HAP-1 (cell line): Measurements from ENCODE around the gene GOLGA3.
A peak's percentile ranks its signal among the peaks of the same experiment; 100 is the strongest.
"Not testable (repeated sequence)": the region's sequence is repeated elsewhere in the genome, so short reads cannot be mapped to it uniquely, and the experiment has no call there.

Source experiments
- DNase-seq, 2 experiments: peaks; one replicate each; pipeline ENCODE4 v3.0.0-alpha.2; 2016 to 2020; ENCODE audit warnings: low spot score in 2 of 2
- H3K27me3 ChIP-seq: fragments of 250-450 bp; sonication (Bioruptor Pico); 2 replicates; pipeline ENCODE4 v1.5.1; 2020; ENCODE audit warnings: low read depth, mild to moderate bottlenecking, moderate library complexity
- H3K36me3 ChIP-seq: fragments of 250-450 bp; sonication (Bioruptor Pico); replicated peaks from 2 replicates; pipeline ENCODE4 v1.5.1; 2020; ENCODE audit warnings: mild to moderate bottlenecking
- H3K4me1 ChIP-seq: fragments of 250-450 bp; sonication (Bioruptor Pico); 2 replicates; pipeline ENCODE4 v1.5.1; 2020; ENCODE audit warnings: mild to moderate bottlenecking
- H3K4me3 ChIP-seq: fragments of 250-450 bp; sonication (Bioruptor Pico); 2 replicates; pipeline ENCODE4 v1.5.1; 2020; ENCODE audit warnings: mild to moderate bottlenecking, moderate library complexity
- H3K9me3 ChIP-seq: fragments of 250-450 bp; sonication (Bioruptor Pico); 2 replicates; pipeline ENCODE4 v1.5.1; 2020; ENCODE audit warnings: mild to moderate bottlenecking, moderate library complexity
- in situ Hi-C: fragments of 300-500 bp; cut with MboI; formaldehyde crosslinking; loops from 3 replicates; pipeline ENCODE4 v1.14.3; 2020; ENCODE audit warnings: low sequenced_read_pairs, inconsistent platforms, mixed read lengths

GOLGA3 gene

DNA sequence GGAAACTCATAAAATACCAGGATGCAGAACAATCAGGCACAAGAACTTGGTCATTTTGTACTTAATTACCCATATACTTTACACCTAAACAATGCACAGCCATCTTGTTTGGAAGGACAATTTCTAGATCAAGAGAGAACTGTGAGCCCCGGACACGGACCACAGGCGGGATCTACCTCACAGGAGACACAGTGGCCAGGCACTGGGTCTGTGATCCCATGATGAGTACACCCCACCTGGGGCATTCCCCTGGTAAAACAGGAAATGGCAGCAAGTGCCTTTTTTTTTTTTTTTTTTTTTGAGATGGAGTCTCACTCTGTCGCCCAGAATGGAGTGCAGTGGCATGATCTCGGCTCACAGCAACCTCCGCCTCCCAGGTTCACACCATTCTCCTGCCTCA is 15.2 kb downstream of the GOLGA3 start:
- Histone ChIP-seq H3K9me3 (no peaks in the 10 kb centered on the region), H3K27me3 (no peaks in the 10 kb centered on the region), H3K36me3 (peaks cover 62% of the 10 kb centered on the region), H3K4me1 (no peaks in the 10 kb centered on the region), H3K4me3 (no peak overlapping the region)
- in situ Hi-C loops = no loop called here
- DNase-seq = no peak

DNA sequence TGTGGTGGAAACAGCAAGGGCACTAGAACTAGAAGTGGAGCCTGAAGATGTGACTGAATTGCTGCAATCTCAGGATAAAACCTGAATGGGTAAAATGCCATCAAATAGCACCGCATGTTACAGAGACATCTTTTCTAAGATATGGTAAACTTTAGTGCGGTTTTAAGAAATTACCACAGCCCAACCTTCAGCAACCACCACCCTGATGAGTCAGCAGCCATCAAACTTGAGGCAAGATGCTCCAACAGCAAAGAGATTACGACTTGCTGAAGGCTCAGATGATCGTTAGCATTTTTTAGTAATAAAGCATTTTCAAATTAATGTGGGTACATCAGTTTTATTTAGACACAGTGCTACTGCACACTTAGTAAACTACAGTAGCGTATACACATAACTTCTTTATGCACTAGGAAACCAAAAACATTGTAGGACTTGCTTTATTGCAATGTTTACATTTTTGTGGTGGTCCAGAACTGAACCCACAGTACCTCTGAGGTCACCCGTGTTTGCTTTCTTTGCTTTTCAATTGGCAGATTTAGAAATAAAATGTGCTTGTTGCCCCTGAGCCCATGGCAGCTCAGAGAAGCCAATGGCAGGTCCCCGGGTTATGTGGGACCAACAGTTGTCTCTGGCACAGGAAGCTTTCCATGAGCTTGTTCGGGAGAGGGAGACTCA is 15.9 kb downstream of the GOLGA3 start:
- Histone ChIP-seq H3K27me3 (no peaks in the 10 kb centered on the region), H3K36me3 (peaks cover 64% of the 10 kb centered on the region), H3K9me3 (no peaks in the 10 kb centered on the region), H3K4me1 (no peaks in the 10 kb centered on the region), H3K4me3 (no peak overlapping the region)
- in situ Hi-C loops = no loop called here
- no peak for DNase-seq

DNA sequence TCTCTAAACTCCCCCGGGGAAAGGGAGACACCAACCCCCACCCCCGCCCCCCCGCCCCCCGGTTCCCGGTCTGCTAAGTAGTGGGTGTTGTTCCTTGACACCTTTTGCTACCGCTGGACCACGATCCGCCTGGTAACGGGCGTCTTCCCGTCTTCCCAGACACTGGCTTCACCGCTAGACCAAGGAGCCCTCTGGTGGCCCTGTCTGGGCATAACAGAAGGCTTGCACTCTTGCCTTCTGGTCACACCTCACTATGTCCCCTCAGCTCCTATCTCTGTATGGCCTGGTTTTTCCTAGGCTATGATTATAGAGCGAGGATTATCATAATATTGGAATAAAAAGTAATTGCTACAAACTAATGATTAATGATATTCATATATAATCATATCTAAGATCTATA is 19.3 kb downstream of the GOLGA3 start:
- H3K36me3 ChIP-seq = peaks cover 60% of the 10 kb centered on the region
- H3K4me1 ChIP-seq, H3K27me3 ChIP-seq, H3K9me3 ChIP-seq, H3K4me3 ChIP-seq, in situ Hi-C loops: not testable (repeated sequence)
- DNase-seq = peak in 1 of 2 experiments; percentile 56

DNA sequence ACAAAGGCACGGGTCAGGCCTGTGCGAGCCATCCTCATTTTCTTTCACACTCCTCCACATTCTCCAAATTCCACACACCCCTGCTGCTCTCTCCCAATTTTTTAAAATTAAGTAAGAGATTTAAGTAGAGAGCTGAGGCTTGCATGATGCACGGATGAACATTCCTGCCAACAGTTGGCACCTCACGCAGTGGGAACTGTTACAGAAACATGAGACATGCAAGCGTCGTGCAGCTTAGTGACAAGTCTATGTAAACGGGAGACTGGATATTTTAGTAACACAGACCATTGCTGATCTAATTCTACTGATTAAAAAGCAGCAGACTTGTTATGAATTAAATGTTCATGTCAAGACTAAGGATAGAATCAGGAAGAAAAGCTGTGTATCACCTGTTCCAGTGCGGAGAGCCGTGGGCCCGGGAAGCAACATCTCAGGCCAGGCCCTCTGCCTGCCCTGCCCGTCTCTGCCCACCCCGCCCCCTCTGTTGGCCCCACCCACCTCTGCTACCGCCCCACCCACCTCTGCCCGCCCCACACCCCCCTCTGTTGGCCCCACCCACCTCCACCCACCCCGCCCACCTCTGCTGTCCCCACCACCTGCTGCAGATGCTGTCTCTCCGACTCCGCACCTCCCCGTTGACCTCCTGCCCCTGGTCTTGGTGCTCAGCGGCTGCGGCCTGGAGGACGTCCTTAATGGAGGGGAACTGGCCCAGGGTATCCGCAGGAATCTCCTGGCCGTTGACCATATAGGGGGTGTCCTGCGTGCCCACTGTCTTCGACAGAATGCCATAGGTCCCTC is 21.2 kb downstream of the GOLGA3 start:
- DNase-seq = peak in 1 of 2 experiments; percentile 40
- Histone ChIP-seq H3K9me3 (no peaks in the 10 kb centered on the region), H3K4me1 (no peaks in the 10 kb centered on the region), H3K27me3 (no peaks in the 10 kb centered on the region), H3K36me3 (peaks cover 66% of the 10 kb centered on the region), H3K4me3 (no peak overlapping the region)
- in situ Hi-C loops = no loop called here

DNA sequence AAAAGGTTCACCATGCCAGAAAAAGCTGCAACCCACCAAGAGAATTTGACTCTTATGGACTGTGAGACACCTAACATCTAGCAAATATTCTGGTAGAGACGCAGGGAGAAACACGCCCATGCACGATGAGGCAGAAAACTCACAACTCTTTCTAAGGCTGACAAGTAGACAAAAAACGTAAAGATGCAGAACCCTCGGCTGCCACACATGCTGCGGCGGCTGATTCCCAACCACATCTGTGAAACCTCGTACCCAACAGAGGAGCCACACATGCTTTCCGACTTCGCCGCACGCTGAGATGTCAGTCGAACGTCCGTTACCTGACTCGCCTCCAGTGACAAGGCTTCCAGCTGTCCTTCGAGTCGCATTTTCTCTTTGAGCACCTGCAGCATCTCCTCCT is 21.8 kb downstream of the GOLGA3 start:
- no peaks in the 10 kb centered on the region for H3K9me3 ChIP-seq

DNA sequence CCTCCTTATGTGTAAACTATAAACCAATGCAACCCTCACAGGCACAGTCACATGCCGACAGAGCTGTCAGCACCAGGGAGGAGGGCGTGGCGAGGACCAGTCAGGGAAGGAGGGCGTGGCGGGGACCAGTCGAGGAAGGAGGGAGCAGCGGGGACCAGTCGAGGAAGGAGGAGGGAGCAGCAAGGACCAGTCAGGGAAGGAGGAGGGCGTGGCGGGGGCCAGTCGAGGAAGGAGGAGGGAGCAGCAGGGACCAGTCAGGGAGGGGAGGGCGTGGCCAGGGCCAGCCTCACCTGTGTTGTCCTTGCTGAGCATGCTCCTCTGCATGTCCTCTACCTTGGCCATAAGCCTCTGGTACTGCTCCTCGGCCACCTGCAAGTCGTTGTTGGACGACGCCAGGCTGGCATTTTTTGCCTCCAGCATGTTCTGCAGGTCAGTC is 24.2 kb downstream of the GOLGA3 start:
- peaks cover 62% of the 10 kb centered on the region for H3K36me3 ChIP-seq
- no peak for DNase-seq

More for the DNA sequence above, 21.8 kb downstream of the GOLGA3 start:
- no peak for DNase-seq
- no peak overlapping the region for H3K4me3 ChIP-seq
- no peaks in the 10 kb centered on the region for H3K4me1 ChIP-seq
- in situ Hi-C loops = no loop called here
- peaks cover 63% of the 10 kb centered on the region for H3K36me3 ChIP-seq
- no peaks in the 10 kb centered on the region for H3K27me3 ChIP-seq

DNA sequence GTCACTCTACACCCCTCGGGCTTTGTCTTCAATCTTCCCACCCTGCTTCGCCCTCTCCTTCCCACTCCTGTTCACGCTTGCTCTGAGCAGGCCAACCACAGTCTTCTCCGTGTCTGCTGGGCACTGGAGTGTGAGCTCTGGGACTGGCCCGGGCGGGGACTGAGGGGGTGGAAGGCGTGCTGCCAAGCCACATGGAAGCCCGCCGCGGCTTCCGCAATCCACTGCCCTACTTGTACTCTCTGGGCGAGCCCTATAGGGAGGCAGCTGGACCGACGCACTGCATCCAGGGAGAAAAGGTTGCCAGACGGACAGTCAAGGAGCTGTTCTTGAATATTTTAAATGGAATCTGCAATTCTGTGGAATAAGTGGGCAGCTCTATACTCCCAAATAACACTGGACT is 24.8 kb downstream of the GOLGA3 start:
- Histone ChIP-seq H3K27me3 (no peaks in the 10 kb centered on the region), H3K9me3 (no peaks in the 10 kb centered on the region), H3K4me3 (no peak overlapping the region), H3K36me3 (peaks cover 67% of the 10 kb centered on the region), H3K4me1 (no peaks in the 10 kb centered on the region)
- no peak for DNase-seq
- in situ Hi-C loops = no loop called here

More for the DNA sequence above, 24.2 kb downstream of the GOLGA3 start:
- Histone ChIP-seq H3K4me1 (no peaks in the 10 kb centered on the region), H3K27me3 (no peaks in the 10 kb centered on the region), H3K4me3 (no peak overlapping the region), H3K9me3 (no peaks in the 10 kb centered on the region)
- in situ Hi-C loops = no loop called here

DNA sequence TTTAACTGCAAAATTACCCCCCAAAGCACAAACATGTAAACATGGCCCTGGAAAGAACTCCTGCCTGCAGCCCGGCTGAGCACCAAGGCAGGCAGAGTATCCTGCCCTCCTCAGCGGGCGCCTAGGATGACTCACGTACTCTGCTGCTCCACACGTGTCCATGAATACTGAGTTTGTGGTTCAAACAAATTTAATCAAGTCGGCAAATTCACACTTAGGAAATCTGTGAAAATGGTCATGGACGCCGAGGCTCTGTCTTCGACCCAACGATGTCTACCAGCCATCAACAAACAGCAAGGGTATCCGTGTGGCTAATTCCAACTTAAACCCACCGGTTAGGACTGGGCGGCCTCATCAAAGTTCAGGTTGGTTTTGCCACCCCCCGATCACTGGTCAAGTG is 25.5 kb downstream of the GOLGA3 start:
- peaks cover 65% of the 10 kb centered on the region for H3K36me3 ChIP-seq

DNA sequence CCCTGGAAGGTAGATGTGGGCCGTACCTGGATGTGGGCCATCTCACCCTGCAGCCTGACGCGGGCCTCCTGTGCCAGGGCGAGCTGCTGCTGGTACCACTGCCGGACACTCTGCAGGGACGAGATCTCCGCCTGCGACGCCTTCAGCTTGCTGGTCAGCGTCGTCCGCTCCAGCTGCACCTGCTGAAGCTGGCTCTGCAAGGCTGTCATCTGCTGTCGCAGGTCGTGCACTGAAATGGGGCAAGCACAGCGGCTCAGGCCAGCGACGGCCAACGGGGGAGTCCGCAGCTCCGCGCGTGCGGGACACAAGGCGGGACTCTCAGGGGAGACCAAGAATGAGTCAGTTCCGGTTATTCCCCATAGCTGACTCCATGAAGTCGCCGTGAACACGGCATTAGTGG is 26.9 kb downstream of the GOLGA3 start:
- H3K27me3 ChIP-seq = no peaks in the 10 kb centered on the region
- H3K4me3 ChIP-seq = no peak overlapping the region
- peaks cover 66% of the 10 kb centered on the region for H3K36me3 ChIP-seq
- no peak for DNase-seq
- in situ Hi-C loops = no loop called here
- no peaks in the 10 kb centered on the region for H3K4me1 ChIP-seq
- no peaks in the 10 kb centered on the region for H3K9me3 ChIP-seq

More for the DNA sequence above, 25.5 kb downstream of the GOLGA3 start:
- no peaks in the 10 kb centered on the region for H3K27me3 ChIP-seq
- no peak for DNase-seq
- no peaks in the 10 kb centered on the region for H3K9me3 ChIP-seq
- H3K4me3 ChIP-seq = no peak overlapping the region
- no peaks in the 10 kb centered on the region for H3K4me1 ChIP-seq
- in situ Hi-C loops = no loop called here

DNA sequence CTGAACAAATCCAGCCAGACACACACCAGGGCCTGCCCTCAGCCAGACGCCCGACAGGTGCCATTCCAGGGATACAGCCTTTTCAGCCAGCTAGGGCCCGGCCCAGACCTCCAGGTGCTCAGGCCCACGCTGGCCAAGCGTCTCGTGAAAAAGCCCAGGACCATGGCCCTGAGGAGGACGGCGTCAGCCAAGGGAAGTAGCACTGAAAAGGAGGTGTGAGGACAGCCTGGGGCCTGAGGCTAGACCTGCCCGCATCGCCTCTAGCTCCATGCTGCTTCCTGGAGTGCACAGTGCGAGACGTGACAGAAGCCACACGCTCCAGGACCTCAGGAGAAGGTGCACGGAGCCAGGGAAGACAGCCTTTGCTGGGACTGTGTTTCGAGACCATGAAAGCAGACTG is 29.8 kb downstream of the GOLGA3 start:
- Histone ChIP-seq H3K9me3 (no peaks in the 10 kb centered on the region), H3K4me3 (no peak overlapping the region), H3K4me1 (no peaks in the 10 kb centered on the region), H3K27me3 (no peaks in the 10 kb centered on the region), H3K36me3 (peaks cover 74% of the 10 kb centered on the region)
- in situ Hi-C loops = no loop called here
- no peak for DNase-seq

DNA sequence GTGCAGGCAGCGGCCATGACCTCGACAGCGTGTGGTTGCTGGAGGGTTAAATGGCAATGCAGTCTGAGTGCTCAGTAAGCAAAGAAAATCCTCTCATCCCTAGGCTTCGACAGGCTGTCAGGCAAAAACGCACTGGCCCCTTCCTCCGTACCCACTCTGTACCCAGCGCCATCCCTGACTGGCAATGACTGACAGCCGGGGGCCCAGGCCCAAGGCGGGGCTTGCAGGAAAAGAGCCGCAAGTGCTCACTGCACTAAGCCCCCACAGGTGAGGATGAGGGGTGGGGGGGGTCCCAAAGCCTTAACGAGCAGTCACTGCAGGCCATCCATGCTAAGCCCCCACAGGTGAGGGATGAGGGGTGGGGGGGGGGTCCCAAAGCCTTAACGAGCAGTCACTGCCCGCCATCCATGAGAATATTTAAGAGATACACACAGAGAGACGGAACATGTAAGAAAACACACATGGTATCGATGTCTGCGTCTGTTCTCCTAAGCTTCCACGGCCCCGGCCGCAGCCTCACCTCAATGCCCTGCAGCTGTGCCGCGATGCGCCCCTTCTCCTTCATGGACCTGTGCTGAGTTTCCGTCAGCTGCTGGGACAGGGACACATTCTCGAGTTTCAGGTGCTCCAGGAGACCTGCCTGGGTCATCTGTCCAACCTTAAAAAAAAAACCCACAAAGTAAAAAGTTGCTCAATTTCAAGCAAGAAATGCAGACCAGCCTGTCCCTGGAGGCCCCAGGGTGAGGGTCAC is 30.7 kb downstream of the GOLGA3 start:
- DNase-seq = no peak
- H3K9me3 ChIP-seq = no peaks in the 10 kb centered on the region
- peaks cover 67% of the 10 kb centered on the region for H3K36me3 ChIP-seq
- no peak overlapping the region for H3K4me3 ChIP-seq
- no peaks in the 10 kb centered on the region for H3K4me1 ChIP-seq
- no peaks in the 10 kb centered on the region for H3K27me3 ChIP-seq
- in situ Hi-C loops = no loop called here

DNA sequence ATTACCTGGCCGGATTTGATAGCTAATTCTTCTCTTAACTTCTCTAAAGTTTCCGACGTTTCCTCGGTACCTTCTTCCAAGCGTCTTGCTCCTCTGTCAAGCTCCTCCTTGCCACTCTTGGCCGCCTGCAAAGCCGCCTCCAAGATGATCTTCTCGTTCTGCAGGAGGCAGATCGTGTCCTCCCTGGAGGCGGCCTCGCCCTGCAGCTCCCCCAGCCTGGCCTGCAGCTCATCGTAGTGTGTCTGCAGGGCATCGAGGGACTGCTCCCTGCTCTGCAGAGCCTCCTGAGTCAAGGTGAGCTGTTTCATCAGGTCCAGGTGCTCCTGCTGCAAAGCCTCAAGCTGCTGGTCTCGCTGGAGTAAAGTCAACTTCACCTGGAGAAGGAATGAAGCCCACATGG is 32.8 kb downstream of the GOLGA3 start:
- no peaks in the 10 kb centered on the region for H3K4me1 ChIP-seq
- in situ Hi-C loops = no loop called here
- H3K4me3 ChIP-seq = no peak overlapping the region
- H3K36me3 ChIP-seq = peaks cover 54% of the 10 kb centered on the region
- no peaks in the 10 kb centered on the region for H3K9me3 ChIP-seq
- DNase-seq = no peak
- H3K27me3 ChIP-seq = no peaks in the 10 kb centered on the region

DNA sequence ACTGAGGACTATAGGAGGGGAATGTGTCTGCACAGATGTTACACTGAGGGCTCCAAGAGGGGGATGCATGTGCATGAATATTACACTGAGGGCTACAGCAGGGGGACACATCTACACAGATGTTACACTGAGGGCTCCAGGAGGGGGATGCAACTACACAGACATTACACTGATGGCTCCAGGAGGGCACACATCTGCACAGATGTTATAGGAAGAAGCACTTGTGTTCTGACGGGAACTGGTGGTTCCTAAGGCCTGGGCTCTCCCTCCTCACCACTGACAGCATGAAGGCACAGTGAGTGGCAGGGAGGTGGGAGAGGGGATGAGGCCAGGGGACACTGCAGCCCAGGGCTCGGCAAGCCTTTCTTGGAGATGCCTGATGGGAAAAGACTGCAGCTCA is 36.7 kb downstream of the GOLGA3 start:
- H3K4me3 ChIP-seq, in situ Hi-C loops, H3K27me3 ChIP-seq, H3K4me1 ChIP-seq, H3K9me3 ChIP-seq, DNase-seq: not testable (repeated sequence)
- peaks cover 51% of the 10 kb centered on the region for H3K36me3 ChIP-seq

DNA sequence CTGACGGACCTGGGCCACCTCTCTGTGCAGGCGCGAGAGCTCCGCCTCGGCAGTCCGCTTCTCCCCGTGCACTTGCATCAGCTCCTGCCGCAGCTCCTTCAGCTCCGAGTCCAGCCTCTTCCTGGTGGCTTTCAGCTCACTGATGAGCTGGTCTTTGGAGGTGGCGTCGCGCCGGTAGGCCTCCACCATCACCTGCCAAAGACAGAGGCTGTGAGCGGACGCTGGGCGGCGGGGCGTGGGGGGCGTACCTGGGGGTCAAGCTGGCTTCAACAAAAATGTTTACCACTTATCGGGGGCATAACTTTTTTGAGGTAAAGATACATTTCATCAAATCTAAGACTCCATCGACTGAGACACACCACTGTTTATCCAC is 39.6 kb downstream of the GOLGA3 start:
- Histone ChIP-seq H3K36me3 (peaks cover 45% of the 10 kb centered on the region), H3K27me3 (no peaks in the 10 kb centered on the region), H3K9me3 (no peaks in the 10 kb centered on the region), H3K4me1 (no peaks in the 10 kb centered on the region), H3K4me3 (no peak overlapping the region)
- in situ Hi-C loops = no loop called here
- no peak for DNase-seq
